ENCODE measurements around the gene LARP4B.

LARP4B gene

DNA sequence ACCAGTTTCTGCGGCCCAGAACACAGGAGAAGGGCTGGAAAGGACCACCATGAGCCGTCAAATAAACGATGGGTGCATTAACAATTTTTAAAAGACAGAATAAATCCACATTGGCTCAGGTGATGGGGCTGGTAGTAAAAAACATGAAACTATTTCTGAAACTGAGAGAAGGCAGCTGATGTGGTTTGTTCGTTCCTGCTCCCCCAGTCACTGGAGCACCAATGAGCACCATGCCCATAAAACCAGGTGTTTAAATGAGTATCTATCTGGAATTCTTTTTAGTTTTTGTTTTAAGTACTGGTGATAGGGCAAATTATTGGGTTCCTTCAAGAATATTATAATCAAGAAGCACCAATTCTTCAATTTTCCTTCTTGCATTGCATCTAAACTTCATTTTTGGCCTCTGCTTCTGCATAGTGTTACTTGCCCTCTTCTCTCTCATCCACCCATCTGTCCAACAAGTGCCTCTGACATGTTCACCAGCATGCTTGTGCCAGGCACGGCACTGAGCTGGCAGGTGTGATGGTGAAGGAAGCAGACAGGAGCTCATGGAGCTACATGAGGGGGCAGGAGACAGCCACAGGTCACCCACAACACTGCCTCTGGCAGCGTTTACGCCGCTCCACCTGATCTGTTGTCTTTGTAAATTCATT, 65.5 kb downstream of the LARP4B start:
- no peak for DNase-seq

GRCh38 chr10:865257-865656, 66.2 kb downstream of the LARP4B start:
- no peak for DNase-seq

GRCh38 chr10:860519-860918, 71.0 kb downstream of the LARP4B start:
- no peak for DNase-seq

- DNase-seq = no peak
These were observed 74.9 kb downstream of the LARP4B start for GRCh38 chr10:856416-857157.

DNA sequence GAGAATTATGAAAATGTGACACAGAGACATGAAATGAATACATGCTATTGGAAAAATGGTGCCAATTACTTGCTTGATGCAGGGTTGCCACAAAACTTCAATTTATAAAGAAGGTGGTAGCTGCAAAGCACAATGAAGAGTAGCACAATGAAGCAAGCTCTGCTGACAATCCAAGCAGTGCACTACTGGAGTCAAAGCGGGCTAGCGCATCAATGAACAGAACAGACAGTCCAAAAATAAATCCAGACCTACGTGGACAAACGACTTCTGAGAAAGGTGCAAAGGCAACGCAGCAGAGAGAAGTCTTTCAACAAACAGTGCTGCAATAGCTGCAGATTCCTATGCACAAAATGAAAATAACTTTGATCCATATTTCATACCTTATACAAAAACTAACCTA, 75.8 kb downstream of the LARP4B start:
- DNase-seq = no peak

DNA sequence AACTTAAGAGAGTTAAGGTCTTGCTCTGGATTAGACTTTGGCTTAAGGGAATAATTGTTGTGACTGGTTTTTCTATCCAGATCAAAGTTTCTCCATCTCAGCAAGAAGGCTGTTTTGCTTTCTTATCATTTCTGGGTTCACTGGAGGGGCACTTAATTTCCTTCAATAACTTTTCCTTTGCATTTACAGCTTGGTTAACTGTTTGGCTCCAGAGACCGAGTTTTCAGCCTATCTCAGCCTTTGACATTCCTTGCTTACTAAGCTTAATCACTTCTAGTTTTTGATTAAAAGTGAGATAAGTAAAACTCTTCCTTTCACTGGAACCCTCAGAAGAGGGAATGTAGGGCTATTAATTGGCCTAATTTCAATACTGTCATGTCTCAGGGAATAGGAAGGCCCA, 76.4 kb downstream of the LARP4B start:
- no peak for DNase-seq

- no peak for DNase-seq
These were observed 78.5 kb downstream of the LARP4B start for GRCh38 chr10:853017-853416.

GRCh38 chr10:852386-852785, 79.1 kb downstream of the LARP4B start:
- DNase-seq = no peak

GRCh38 chr10:851901-852300, 79.6 kb downstream of the LARP4B start:
- no peak for DNase-seq

- no peak for DNase-seq
These were observed 81.4 kb downstream of the LARP4B start for GRCh38 chr10:850093-850492.

GRCh38 chr10:847868-848267, 83.6 kb downstream of the LARP4B start:
- DNase-seq = no peak

- DNase-seq = no peak
These were observed 85.3 kb downstream of the LARP4B start for GRCh38 chr10:846126-846685.

- no peak for DNase-seq
These were observed 86.0 kb downstream of the LARP4B start for GRCh38 chr10:845526-845925.

GRCh38 chr10:844552-844951, 87.0 kb downstream of the LARP4B start:
- no peak for DNase-seq

DNA sequence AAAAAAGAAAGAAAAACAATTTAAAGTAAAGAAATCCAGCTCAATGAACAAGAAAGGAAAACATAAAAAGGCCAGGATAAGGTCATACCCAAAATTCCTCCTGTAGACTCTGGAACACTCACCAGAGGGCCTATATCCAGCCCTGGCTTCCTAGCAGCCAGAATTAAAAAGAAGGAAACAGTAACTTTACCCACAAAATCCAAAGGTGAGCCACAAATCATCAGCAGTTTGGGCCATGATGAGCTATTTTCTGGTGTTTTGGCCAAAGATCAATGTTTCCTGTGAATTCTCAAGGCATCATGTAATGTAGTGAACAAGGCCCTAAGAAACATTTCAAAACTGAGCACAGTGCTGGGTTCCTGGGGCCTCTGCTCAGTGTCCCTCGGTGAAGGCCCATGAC, 87.8 kb downstream of the LARP4B start:
- DNase-seq = no peak

DNA sequence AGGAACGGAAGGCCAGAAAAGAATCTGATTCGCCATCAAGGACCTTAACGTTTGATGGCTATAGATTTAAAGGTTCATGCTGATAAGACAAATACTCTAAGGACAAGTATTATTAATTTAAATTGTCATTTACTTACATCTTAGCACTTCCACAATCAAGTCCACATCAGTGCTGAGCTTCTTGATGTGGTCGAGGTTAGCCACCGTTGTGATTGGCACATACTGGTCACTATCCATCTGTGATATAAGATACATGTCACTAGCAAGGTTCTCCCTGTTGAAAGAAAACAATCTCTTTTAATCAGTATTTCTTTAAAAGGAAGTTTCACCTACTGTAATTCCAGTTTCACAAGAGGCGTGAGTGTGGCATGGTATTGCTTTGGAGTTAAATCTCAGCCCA, 88.7 kb downstream of the LARP4B start:
- DNase-seq = no peak

- no peak for DNase-seq
These were observed 90.0 kb downstream of the LARP4B start for GRCh38 chr10:841535-841934.

- DNase-seq = peak; percentile 18
These were observed 91.8 kb downstream of the LARP4B start for GRCh38 chr10:839550-840205.

DNA sequence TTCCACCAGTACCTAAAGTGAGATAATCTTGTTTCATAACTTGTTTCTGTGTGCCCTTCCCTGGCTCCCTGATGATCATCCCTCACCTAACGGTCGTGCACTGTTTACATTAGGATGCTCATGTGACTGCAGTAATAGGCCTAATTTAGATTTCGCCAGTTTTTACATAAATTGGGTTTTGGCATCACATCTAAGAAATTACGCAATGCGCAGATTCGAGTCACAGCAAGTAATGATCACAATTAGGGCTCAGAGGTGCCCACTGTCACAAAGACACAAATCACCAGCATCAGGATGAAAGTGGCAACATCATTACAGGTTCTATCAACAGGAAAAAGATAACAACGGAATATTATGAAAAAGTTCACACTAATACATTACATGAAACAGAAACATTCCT, 94.7 kb downstream of the LARP4B start:
- no peak for DNase-seq

DNA sequence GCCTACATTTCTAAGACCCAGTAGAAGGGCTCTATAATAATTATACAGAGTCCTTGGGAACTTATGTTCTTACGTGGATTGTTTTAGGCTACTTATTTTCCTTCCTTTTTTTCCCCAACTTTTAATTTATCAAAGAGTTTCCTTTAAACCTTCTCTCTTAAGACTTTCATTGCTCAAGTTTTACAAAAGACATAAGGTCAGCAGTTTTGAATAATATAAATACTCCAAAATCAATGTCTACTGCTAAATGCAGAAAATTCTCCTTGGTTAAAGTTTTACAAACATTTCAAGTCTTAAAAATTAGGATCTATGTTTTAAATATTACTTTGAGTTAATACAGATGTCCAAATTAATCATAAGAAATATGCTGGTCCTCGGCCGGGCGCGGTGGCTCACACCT, 97.0 kb downstream of the LARP4B start:
- DNase-seq = no peak

DNA sequence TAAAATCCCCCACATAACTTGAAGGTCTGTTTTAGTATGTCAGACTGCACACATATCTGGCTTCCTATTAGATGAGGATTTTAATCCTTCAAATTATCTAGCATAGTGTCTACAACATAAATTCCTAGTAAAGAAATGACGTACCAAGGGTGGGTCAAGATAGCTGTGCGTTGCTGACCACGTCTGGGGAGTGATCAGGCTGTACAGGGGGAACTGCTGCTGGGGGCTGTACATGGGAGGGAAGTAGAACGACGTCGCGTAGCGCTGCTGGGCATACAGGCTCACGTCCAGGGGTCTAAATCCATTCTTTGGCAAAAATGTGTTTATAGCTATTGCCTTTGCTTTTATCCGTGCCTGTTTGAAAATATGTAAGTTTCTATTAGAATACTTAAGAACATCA, 102.3 kb downstream of the LARP4B start:
- no peak for DNase-seq

DNA sequence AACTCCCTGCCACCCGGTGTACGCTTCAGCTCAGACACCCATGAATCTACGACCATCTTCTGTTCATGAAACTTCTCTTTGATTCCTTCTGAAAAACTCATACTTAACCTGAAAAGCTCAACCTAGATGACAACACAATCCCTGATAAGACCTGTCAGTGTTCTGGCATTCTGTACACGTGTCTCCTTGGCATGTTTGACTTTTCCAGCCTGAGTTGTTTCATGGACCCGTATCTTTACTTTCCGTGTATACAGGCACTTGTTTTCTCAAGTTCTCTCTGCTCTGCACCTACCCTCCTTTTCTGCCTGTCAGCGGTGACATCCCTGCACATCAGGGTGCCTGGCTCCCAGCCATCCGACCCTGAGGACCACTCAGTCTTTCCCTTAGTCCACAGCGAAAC, 103.3 kb downstream of the LARP4B start:
- DNase-seq = no peak

DNA sequence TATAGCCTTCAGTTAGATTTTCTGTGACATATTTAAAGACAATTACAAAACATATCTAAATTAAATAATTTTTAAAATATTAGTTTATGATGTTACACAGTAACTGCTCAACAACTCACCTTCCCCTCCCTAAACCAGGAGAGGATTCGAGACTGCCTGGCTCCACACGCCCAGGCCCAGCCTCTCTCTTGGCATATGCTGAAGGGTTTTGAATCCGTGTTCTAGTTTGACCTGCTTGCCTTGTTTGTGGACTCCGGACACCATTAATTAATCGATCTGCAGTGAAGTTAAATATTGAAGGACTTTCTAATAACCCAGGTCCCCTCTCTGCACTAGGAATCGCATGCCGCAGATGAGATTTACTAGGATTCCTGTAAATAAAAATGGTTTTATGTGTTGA, 106.6 kb downstream of the LARP4B start:
- no peak for DNase-seq

DNA sequence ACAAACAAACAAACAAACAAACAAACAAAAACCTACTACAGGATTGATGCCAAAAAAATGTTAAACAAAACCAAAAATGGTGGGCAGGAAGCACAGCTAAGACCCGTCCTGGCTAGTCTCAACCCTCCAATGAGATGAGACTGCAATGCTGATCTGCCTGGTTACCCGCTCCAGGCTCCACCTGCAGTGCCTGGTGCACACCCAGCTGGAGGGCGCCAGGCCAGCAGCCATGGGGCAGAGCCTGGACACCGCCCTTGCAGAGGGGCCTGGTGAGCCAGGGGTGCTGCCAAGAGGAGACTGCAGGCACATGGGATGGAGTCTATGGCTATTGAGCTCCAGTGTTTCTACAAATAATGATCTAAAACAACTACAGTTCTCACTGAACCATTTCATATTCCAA, 107.0 kb downstream of the LARP4B start:
- no peak for DNase-seq
